Loucy (cell line): ENCODE results near the gene PPIE.

Experiments used
- CTCF ChIP-seq: fragments of 200-600 bp; sonication (generic); conservative IDR thresholded peaks from 2 replicates; pipeline ENCODE4 v1.5.1; 2014; ENCODE audit warnings: mild to moderate bottlenecking, antibody characterized with exemption, low read length
- EZH2phosphoT487 ChIP-seq: fragments of 200-600 bp; IDR thresholded peaks from 2 replicates; pipeline ENCODE4 v1.6.1; 2018; ENCODE audit warnings: antibody characterized with exemption, mild to moderate bottlenecking, moderate library complexity, borderline replicate concordance

- TF ChIP-seq CTCF (no peak), EZH2phosphoT487 (no peak)
These were observed 40.1 kb upstream of the PPIE start for GRCh38 chr1:39698568-39698967.
